ENCODE results near the gene CDK10. TPM values are rescaled to one million over a fixed set of nuclear protein-coding genes. Genes with fewer than 3 reads are reported as not detected.

CDK10 gene
- total RNA-seq, 1 donor from 2014 or later: 40.5 TPM

DNA sequence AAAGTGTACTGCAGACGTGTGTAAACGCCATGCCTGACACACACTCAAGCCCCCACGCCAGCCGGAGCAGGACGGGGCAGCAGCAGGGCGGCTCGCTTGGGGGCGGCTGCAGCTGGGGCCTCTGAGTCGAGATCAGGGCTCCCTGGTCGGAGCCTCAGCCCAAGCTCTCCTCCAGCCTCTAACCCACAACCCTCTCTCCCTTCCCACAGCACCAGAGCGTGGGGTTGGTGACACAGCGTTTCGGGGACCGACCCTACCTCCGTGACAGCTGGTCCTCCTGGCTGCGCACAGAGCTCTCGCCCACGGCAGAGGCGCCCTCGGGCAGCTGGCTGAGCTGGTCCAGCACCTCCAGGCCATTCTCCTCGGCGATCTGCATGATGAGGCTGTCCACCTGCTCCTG is 40.2 kb upstream of the CDK10 start:
- Histone ChIP-seq H3K4me3 (ENCODE audit: insufficient read depth, low read depth, low read length) (no peak overlapping the region), H3K79me2 (ENCODE audit: insufficient read depth, low read length) (peaks cover 5% of the 10 kb centered on the region), H3K4me1 (ENCODE audit: insufficient read depth, low read length) (no peaks in the 10 kb centered on the region), H3K36me3 (ENCODE audit: insufficient read depth, low read length) (no peaks in the 10 kb centered on the region), H3K27me3 (ENCODE audit: insufficient read depth, low read length) (no peaks in the 10 kb centered on the region), H3K9me3 (ENCODE audit: insufficient read depth, low read depth, low read length) (no peaks in the 10 kb centered on the region), H4K20me1 (ENCODE audit: insufficient read depth, low read length) (peaks cover 29% of the 10 kb centered on the region), H3K4me2 (ENCODE audit: low read length) (no peak overlapping the region), H3K9ac (ENCODE audit: low read length) (no peak overlapping the region), H3K27ac (ENCODE audit: low read depth, low read length) (no peak overlapping the region), H2AFZ (ENCODE audit: low read depth, low read length) (no peak overlapping the region)
- Mint-ChIP-seq H3K27me3 (ENCODE audit: low read depth, unreplicated experiment) (no peaks in the 10 kb centered on the region), H3K36me3 (ENCODE audit: low read depth, unreplicated experiment) (peaks cover 13% of the 10 kb centered on the region), H3K4me3 (ENCODE audit: unreplicated experiment) (no peak overlapping the region), H3K9me3 (ENCODE audit: unreplicated experiment) (no peaks in the 10 kb centered on the region), H3K4me1 (ENCODE audit: low read depth, unreplicated experiment) (peaks cover 1% of the 10 kb centered on the region), H3K27ac (ENCODE audit: unreplicated experiment) (peak overlapping the region; percentile 18)
- FAIRE-seq (no peak), DNase-seq (ENCODE audit: low read depth) (no peak)
- TF ChIP-seq EZH2 (IDR thresholded peaks at IDR 0.05; ENCODE audit: insufficient read depth, low read length): no peak
- TF ChIP-seq, protein P1, sequence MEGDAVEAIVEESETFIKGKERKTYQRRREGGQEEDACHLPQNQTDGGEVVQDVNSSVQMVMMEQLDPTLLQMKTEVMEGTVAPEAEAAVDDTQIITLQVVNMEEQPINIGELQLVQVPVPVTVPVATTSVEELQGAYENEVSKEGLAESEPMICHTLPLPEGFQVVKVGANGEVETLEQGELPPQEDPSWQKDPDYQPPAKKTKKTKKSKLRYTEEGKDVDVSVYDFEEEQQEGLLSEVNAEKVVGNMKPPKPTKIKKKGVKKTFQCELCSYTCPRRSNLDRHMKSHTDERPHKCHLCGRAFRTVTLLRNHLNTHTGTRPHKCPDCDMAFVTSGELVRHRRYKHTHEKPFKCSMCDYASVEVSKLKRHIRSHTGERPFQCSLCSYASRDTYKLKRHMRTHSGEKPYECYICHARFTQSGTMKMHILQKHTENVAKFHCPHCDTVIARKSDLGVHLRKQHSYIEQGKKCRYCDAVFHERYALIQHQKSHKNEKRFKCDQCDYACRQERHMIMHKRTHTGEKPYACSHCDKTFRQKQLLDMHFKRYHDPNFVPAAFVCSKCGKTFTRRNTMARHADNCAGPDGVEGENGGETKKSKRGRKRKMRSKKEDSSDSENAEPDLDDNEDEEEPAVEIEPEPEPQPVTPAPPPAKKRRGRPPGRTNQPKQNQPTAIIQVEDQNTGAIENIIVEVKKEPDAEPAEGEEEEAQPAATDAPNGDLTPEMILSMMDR (IDR thresholded peaks at IDR 0.05; ENCODE audit: insufficient read depth, low read depth, low read length): no peak

DNA sequence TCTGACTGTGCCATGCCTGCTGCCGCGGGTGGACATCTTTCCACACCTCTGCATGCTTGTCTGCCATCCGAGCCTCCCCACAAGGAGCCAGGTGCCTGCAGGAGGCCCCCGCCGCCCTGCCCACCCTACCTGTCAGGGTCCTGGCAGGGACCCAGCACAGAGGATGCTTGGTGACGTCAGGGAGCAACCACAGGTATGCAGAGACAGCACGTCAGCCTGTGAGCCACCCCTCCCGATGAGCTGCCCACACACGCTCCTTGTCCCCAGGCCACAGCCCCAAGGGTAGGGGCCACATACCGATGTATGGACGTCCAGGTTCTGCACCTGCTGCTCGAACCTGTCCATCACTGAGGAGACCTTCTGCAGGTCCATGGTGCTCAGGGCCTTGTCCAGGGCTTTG is 39.6 kb upstream of the CDK10 start:
- H3K79me2 ChIP-seq (ENCODE audit: insufficient read depth, low read length): peaks cover 11% of the 10 kb centered on the region
- no peak overlapping the region for H3K27ac Mint-ChIP-seq (ENCODE audit: unreplicated experiment)
- FAIRE-seq: no peak
- no peaks in the 10 kb centered on the region for H3K9me3 Mint-ChIP-seq (ENCODE audit: unreplicated experiment)
- H3K4me3 Mint-ChIP-seq (ENCODE audit: unreplicated experiment): no peak overlapping the region
- no peaks in the 10 kb centered on the region for H3K27me3 ChIP-seq (ENCODE audit: insufficient read depth, low read length)
- no peaks in the 10 kb centered on the region for H3K4me1 ChIP-seq (ENCODE audit: insufficient read depth, low read length)
- no peak overlapping the region for H3K4me3 ChIP-seq (ENCODE audit: insufficient read depth, low read depth, low read length)
- TF ChIP-seq, protein P1 (IDR thresholded peaks at IDR 0.05; ENCODE audit: insufficient read depth, low read depth, low read length): no peak
- TF ChIP-seq EZH2 (IDR thresholded peaks at IDR 0.05; ENCODE audit: insufficient read depth, low read length): no peak
- H2AFZ ChIP-seq (ENCODE audit: low read depth, low read length): no peak overlapping the region
- no peaks in the 10 kb centered on the region for H3K27me3 Mint-ChIP-seq (ENCODE audit: low read depth, unreplicated experiment)
- H3K36me3 Mint-ChIP-seq (ENCODE audit: low read depth, unreplicated experiment): peaks cover 13% of the 10 kb centered on the region
- H4K20me1 ChIP-seq (ENCODE audit: insufficient read depth, low read length): peaks cover 35% of the 10 kb centered on the region
- H3K9ac ChIP-seq (ENCODE audit: low read length): no peak overlapping the region
- no peak for DNase-seq (ENCODE audit: low read depth)
- no peak overlapping the region for H3K27ac ChIP-seq (ENCODE audit: low read depth, low read length)
- H3K9me3 ChIP-seq (ENCODE audit: insufficient read depth, low read depth, low read length): no peaks in the 10 kb centered on the region
- no peaks in the 10 kb centered on the region for H3K36me3 ChIP-seq (ENCODE audit: insufficient read depth, low read length)
- H3K4me2 ChIP-seq (ENCODE audit: low read length): no peak overlapping the region
- H3K4me1 Mint-ChIP-seq (ENCODE audit: low read depth, unreplicated experiment): no peaks in the 10 kb centered on the region

DNA sequence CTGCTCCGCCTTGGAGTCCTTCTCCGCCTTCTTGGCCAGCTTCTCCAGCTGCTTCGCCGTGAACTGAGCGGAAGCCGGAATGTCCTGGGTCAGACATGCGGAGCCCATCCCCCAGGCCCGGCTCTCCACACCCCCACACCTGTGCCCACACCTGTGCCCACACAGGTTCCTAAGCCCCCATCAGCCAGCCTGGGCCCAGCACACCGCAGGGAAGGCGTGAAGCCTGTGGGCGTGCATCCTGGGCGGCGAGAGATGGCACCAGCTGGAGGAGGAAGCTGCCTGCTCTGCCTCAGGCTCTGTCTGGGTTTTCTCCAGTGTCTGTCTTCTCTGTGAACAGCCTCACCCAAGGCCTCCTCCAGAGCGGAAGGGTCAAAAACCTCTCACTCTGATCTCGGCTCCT is 34.9 kb upstream of the CDK10 start:
- H3K27me3 ChIP-seq (ENCODE audit: insufficient read depth, low read length): no peaks in the 10 kb centered on the region
- no peak overlapping the region for H3K4me2 ChIP-seq (ENCODE audit: low read length)
- no peak for DNase-seq (ENCODE audit: low read depth)
- peaks cover 52% of the 10 kb centered on the region for H4K20me1 ChIP-seq (ENCODE audit: insufficient read depth, low read length)
- Mint-ChIP-seq H3K4me1 (ENCODE audit: low read depth, unreplicated experiment) (peaks cover 4% of the 10 kb centered on the region), H3K27ac (ENCODE audit: unreplicated experiment) (no peak overlapping the region), H3K27me3 (ENCODE audit: low read depth, unreplicated experiment) (no peaks in the 10 kb centered on the region), H3K9me3 (ENCODE audit: unreplicated experiment) (no peaks in the 10 kb centered on the region), H3K4me3 (ENCODE audit: unreplicated experiment) (no peak overlapping the region), H3K36me3 (ENCODE audit: low read depth, unreplicated experiment) (peaks cover 9% of the 10 kb centered on the region)
- FAIRE-seq: no peak
- TF ChIP-seq, protein P1 (IDR thresholded peaks at IDR 0.05; ENCODE audit: insufficient read depth, low read depth, low read length): no peak
- TF ChIP-seq EZH2 (IDR thresholded peaks at IDR 0.05; ENCODE audit: insufficient read depth, low read length): no peak
- H2AFZ ChIP-seq (ENCODE audit: low read depth, low read length): no peak overlapping the region
- H3K27ac ChIP-seq (ENCODE audit: low read depth, low read length): no peak overlapping the region
- no peaks in the 10 kb centered on the region for H3K9me3 ChIP-seq (ENCODE audit: insufficient read depth, low read depth, low read length)
- no peaks in the 10 kb centered on the region for H3K36me3 ChIP-seq (ENCODE audit: insufficient read depth, low read length)
- H3K4me3 ChIP-seq (ENCODE audit: insufficient read depth, low read depth, low read length): no peak overlapping the region
- peaks cover 47% of the 10 kb centered on the region for H3K79me2 ChIP-seq (ENCODE audit: insufficient read depth, low read length)
- H3K9ac ChIP-seq (ENCODE audit: low read length): no peak overlapping the region
- H3K4me1 ChIP-seq (ENCODE audit: insufficient read depth, low read length): peaks cover 2% of the 10 kb centered on the region
